ENCODE data around the gene OR2G6.
"Not testable (repeated sequence)": the region's sequence is repeated elsewhere in the genome, so short reads cannot be mapped to it uniquely, and the experiment has no call there.

OR2G6 gene

GRCh38 chr1:248507773-248508172, at the start of gene OR2G6:
Gene OR2G6 (plus strand): TSS chr1:248508073. CDS start chr1:248521647, 13,574 bp downstream.
- DNase-seq (ENCODE audit: low spot score): not testable (repeated sequence)

- not testable (repeated sequence) for DNase-seq (ENCODE audit: low spot score)
These were observed 48.8 kb upstream of the OR2G6 start for GRCh38 chr1:248459117-248459516.

GRCh38 chr1:248471154-248471553, 36.7 kb upstream of the OR2G6 start:
- no peak for DNase-seq (ENCODE audit: low spot score)

- not testable (repeated sequence) for DNase-seq (ENCODE audit: low spot score)
These were observed 35.8 kb upstream of the OR2G6 start for GRCh38 chr1:248472111-248472510.

GRCh38 chr1:248473051-248473450, 34.8 kb upstream of the OR2G6 start, which contains the start of gene OR2T3:
Gene OR2T3 (plus strand): TSS chr1:248473351. CDS start chr1:248473351, 0 bp downstream.
- not testable (repeated sequence) for DNase-seq (ENCODE audit: low spot score)

GRCh38 chr1:248475660-248476059, 32.2 kb upstream of the OR2G6 start:
- DNase-seq (ENCODE audit: low spot score): not testable (repeated sequence)

- DNase-seq (ENCODE audit: low spot score): not testable (repeated sequence)
These were observed 25.9 kb upstream of the OR2G6 start for GRCh38 chr1:248481686-248482579.

GRCh38 chr1:248488289-248488688, 19.6 kb upstream of the OR2G6 start, which contains the start of gene OR2T5:
Gene OR2T5 (plus strand): TSS chr1:248488589. CDS start chr1:248488589, 0 bp downstream.
- DNase-seq (ENCODE audit: low spot score): not testable (repeated sequence)

- DNase-seq (ENCODE audit: low spot score): not testable (repeated sequence)
These were observed 11.2 kb upstream of the OR2G6 start for GRCh38 chr1:248496661-248497060.

- not testable (repeated sequence) for DNase-seq (ENCODE audit: low spot score)
These were observed 7.4 kb upstream of the OR2G6 start for GRCh38 chr1:248500305-248501035.

- not testable (repeated sequence) for DNase-seq (ENCODE audit: low spot score)
These were observed 2.3 kb downstream of the OR2G6 start for GRCh38 chr1:248510217-248510616.

- DNase-seq (ENCODE audit: low spot score): no peak
These were observed 14.0 kb downstream of the OR2G6 start for GRCh38 chr1:248521856-248522255.

- DNase-seq (ENCODE audit: low spot score): not testable (repeated sequence)
These were observed 29.6 kb downstream of the OR2G6 start for GRCh38 chr1:248537449-248537848.

- not testable (repeated sequence) for DNase-seq (ENCODE audit: low spot score)
These were observed 39.5 kb downstream of the OR2G6 start for GRCh38 chr1:248547383-248547782.

GRCh38 chr1:248551027-248551426, 43.2 kb downstream of the OR2G6 start:
- DNase-seq (ENCODE audit: low spot score): not testable (repeated sequence)

GRCh38 chr1:248562672-248563071, 54.8 kb downstream of the OR2G6 start, which contains the start of gene OR2T29:
Gene OR2T29 (minus strand): TSS chr1:248562772. CDS start chr1:248559491, 3,281 bp downstream.
- not testable (repeated sequence) for DNase-seq (ENCODE audit: low spot score)

GRCh38 chr1:248565530-248566373, 57.9 kb downstream of the OR2G6 start:
- DNase-seq (ENCODE audit: low spot score): not testable (repeated sequence)

- not testable (repeated sequence) for DNase-seq (ENCODE audit: low spot score)
These were observed 61.2 kb downstream of the OR2G6 start for GRCh38 chr1:248569049-248569448.

GRCh38 chr1:248570811-248571210, 62.9 kb downstream of the OR2G6 start:
- not testable (repeated sequence) for DNase-seq (ENCODE audit: low spot score)

GRCh38 chr1:248572049-248572448, 64.2 kb downstream of the OR2G6 start:
- not testable (repeated sequence) for DNase-seq (ENCODE audit: low spot score)

- not testable (repeated sequence) for DNase-seq (ENCODE audit: low spot score)
These were observed 66.0 kb downstream of the OR2G6 start for GRCh38 chr1:248573856-248574255.

Measured in kidney capillary endothelial cell (primary cell).